GM19351 (cell line): Measurements from ENCODE around the gene LGI1.
A peak's percentile ranks its signal among the peaks of the same experiment; 100 is the strongest.

ENCODE experiments used
- ATAC-seq: cut with Tn5 transposase; IDR thresholded peaks from one replicate; pipeline ENCODE4 v1.9.1; 2021; ENCODE audit warnings: mild to moderate bottlenecking, moderate library complexity; ENCODE audit not compliant: unreplicated experiment

The LGI1 gene

DNA sequence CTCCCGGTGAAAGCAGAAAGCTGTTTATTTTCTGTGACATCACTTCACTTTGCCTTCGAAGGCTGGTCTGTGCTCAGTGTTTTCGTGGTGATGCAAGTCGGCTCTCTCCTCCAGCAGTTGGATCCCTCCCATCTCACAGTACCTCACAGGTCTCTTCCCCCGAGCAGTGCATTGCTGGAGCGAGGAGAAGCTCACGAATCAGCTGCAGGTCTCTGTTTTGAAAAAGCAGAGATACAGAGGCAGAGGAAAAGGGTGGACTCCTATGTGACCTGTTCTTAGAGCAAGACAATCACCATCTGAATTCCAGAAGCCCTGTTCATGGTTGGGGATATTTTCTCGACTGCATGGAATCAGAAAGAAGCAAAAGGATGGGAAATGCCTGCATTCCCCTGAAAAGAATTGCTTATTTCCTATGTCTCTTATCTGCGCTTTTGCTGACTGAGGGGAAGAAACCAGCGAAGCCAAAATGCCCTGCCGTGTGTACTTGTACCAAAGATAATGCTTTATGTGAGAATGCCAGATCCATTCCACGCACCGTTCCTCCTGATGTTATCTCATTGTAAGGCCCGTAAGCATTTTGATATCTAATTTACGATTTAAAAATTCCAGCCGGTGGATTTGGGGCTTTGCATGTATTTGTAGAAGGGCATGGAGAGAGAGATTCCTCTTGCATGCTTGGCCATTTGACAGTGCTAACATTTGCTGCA is at the start of gene LGI1:
Gene LGI1 (plus strand): TSS at position 136 of the 707 bp plus-strand sequence. CDS start 209 bp downstream, at position 345.
- ATAC-seq = no peak

DNA sequence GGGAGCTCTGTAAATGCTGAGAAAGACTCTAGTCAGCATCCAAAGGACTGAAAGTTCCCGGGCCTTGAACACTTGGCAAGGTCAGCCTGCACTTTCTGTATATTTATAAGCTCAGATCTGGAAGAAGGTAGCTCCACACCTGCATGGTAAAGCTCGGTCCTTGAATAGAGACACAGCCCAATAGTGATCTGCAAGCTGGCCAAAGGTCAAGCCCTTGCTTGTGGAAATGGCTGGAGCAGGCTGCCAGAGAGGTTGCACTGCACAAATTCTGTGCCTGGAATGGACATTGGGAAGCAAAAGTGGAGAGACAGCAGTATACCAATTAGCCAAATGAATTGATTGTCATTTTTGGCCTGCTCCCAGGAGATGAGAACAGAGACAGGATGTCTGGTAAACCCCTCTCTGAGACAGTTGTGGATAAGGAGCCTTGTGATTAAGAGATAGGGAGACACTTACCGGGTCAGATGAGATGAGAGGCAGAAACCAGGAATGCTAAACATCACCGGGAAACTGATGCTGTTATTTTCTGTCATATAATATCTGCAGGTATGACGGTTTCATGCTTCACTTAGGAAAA is 47.3 kb upstream of the LGI1 start:
- no peak for ATAC-seq

DNA sequence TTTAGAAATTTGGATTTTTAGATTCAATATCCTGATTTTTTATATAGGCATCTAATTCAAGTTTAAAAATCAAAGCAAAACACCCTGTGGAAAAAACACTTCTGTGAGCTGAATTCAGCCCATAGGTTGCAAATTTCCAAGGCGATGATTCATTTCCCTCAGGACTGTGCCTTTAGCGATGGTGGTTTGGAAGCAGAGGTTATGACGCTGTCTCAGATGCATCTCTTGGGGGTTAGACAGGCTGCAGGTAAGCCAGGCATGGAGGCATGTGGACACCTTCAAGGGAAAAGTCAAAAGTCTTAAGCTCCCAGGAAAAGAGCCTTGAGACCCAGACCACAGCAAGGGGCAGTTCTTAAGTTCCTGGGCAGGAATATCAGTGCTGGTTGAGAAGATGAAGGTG is 45.8 kb upstream of the LGI1 start:
- ATAC-seq = no peak

DNA sequence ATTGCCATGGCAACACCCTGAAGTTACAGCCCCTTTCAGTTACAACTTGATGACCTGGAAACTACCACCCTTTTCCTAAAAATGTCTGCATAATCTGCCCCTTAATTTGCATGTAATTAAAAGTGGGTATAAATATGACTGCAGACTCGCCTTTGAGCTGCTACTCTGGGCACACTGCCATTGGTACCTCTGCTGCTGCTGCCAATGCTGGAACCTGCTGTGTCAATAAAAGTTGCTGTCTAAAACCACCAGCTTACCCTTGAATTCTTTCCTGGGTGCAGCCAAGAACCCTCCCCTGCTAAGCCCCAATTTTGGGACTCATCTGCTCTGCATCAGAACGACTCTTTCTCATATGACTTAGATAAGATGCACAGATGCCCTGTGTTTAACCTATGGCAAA is 45.1 kb upstream of the LGI1 start:
- no peak for ATAC-seq

DNA sequence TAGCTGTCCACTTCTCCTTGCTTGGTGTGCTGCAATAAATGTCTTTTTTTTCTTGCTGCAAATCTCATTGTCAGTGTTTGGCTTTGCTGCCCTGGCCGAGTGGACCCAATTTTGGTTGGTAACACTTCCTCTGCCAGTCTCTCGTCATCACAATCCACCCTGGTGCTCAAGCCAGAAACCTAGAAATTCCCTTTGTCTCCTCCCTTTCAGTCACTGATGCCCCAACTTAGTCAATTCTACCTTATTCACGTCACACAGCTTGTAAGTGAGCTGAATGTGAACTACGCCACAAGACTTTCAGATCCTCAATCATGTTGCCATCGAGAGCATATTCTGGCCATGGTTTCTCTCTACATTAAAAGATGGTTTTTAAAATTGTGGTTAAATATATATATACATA is 42.4 kb upstream of the LGI1 start:
- ATAC-seq = peak; percentile 94

DNA sequence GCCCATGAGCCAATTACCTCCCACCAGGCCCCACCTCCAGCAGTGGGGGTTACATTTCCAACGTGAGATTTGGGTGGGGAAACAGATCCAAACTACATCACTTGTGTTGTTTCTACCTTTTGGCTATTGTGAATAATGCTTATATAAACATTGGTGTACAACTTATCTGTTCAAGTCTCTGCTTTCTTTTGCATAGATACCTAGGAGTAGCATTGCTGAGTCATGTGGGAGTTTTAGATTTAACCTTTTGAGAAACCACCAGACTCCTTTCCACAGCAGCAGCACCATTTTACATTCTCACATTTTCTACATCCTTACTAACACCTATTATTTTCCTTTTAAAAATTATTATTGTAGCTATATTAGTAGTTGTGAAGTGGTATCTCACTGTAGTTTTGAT is 41.0 kb upstream of the LGI1 start:
- no peak for ATAC-seq

DNA sequence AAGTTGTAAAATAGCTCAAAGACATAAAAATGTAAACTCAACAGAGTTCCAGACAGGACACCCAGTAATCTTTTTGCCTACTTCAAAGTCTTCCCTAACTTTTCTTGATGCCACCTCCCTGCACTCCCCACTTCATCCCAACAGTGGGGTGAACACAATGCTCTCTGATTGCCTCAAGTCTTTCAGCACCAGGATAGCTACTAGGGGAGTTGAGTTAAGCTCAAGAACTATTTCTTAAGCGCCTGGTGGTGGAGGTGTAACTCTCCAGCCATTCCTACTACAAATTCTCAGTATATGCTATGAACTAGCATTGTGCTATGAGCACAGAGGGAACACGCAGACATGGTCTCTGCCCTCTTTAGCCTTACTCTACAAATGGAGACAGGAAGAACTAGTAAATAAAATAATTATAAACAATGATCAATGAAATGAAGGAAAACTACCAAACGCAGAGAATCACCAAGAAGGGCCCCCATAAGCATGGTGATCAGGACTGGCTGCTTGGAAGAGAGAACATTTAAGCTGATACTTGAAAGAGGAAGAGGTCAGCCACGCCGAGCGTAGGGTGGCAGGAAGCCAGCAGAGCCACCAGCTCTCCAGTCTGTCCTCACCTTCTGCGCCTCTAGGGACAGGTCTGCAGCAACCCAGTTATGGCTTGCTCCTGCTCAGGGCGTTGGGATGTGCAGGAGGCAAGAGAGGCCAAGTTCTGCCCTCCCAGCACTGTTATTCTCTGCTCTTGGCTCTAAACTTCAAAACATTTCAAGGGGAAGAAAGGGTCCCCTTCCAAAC is 38.6 kb upstream of the LGI1 start:
- ATAC-seq = peak; percentile 48

DNA sequence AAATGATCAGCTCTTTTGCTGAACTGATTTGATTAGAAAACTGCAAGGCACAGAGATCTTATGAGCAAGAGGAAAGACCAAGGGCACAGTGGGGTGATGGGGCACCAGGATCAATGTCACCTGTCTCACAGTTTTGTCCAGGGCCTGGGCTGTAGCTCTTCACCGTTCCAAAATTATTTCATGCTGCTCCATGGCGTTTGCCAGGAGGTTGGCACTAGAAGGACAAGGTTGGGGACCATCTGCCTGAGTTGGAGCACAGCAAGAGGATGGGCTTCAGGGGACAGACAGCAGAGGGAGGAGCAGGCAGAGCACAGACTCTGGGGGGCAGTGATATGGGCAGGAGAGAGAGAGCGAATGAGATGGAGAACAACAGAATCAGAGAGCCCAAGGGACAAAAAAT is 37.8 kb upstream of the LGI1 start:
- ATAC-seq = no peak

DNA sequence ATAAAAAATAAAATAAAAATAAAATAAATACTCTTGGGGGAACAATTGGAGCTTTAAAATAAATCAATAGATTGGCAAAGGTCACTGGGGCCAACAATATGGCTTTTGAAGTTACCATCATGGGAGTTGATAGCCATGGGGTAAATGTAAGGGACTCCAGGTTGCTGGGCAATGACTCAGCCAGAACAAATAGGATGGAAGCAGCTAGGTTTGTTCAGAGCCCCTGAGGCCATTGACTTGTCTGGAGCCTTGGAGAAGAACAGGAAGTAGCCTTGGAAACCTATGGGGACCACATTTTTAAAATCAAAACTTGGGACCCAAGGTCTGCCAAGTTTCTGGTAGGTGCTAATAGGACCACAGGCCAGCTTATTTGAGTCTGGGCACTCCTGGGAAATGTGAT is 35.2 kb upstream of the LGI1 start:
- ATAC-seq = no peak

DNA sequence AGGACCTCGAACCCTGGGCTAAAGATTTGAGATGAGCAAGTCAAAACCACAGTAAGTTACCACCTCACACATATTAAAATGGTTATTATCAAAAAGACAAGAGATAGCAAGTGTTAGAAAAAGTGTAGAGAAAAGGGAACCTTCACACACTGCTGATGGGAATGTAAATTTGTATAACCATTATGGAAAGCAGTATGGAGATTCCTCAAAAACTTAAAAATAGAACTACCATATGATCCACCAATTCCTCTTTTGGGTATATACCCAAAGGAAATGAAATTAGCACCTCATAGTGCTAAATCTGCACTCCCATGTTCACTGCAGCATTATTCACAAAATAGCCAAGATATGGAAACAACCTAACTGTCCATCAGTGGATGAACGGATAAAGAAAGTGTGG is 34.6 kb upstream of the LGI1 start:
- no peak for ATAC-seq

DNA sequence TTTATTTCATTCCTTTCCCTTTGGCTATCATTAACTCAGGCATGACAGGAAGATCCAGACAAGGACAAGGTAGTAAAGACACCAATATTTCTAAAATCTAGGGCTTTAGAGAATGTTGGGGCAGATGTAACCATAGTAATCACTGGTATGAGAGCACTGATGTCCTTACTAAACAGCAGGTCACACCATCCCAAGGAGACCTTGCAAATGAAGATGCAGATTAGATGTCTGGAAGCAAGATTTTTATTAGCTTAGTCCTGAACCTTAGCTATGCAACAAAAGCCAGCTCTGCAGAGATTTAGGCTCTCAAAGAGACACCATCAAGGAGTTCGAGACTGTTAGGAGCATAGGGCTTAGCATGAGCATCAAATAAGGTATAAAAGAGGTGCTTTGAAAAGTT is 31.7 kb upstream of the LGI1 start:
- no peak for ATAC-seq

DNA sequence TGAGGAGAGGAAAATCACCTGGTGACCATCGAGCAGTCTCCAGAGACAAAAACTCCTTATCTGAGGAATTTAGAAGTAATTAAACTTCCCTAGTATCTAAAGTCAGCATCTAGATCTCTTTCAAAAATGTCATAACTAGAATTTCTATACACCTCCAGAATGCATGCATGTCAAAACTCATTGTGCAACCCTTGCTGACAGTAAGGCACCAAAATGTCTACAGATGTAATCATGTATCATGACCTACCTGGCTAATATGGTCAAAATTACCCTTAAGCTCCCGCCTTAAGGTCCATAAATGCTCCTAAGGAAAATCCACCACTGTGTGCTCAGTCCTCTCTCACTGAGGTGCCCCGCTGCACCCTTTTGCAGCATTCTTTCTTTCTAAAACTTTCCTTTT is 16.4 kb upstream of the LGI1 start:
- no peak for ATAC-seq

DNA sequence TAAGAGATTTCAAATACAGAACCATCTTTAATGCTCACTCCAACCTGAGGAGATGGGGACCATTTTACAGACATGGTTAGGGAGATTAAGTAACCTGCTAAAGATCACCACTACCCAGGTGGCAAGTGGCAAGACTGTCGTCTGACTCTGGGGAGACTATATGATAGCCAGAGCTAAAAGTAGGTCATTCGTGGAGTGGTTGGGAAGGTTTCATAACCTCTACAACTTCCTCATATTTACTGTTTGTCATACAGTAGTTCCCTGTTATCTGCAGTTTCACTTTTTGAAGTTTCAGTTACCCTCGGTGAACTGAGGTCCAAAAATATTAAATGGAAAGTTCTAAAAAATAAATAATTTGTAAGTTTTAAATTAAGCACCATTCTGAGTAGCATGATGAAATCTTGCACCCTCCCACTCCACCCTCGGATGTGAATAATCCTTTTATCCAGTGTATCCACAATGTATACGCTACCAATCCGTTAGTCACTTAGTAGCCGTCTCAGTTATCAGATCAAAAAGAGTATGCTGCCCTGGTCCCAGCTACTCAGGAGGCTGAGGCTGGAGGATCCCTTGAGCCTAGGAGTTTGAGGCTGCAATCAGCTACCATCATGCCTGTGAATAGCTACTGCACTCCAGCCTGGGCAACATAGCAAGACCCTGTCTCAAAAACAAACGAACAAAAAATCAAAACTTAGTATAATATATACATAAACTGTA is 14.9 kb upstream of the LGI1 start:
- peak; percentile 87 for ATAC-seq

DNA sequence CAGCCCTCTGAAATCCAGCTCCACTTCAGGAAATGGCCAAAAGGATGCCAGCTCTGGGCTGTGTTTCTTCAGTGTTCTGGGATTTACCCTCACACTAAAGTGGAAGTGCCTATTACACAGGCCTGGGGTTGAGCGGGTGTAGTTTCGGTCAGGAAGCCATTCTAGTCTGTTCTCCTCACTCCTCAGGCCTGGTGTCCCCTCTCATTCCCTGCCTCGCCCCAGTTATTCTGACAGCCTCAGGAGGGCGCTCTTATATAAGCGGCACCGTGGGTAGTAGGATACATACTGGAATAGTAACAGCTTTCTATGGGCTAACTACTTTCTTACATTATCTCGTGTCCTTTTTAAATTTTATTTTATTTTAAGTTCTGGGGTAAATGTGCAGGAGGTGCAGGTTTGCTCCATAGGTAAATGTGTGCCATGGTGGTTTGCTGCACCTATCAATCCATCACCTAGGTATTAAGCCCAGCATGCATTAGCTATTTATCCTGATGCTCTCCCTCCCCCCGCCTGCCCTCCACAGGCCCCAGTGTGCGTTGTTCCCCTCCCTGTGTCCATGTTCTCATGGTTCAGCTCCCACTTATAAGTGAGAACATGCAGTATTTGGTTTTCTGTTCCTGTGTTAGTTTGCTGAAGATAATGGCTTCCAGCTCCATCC is 12.2 kb upstream of the LGI1 start:
- ATAC-seq = no peak

DNA sequence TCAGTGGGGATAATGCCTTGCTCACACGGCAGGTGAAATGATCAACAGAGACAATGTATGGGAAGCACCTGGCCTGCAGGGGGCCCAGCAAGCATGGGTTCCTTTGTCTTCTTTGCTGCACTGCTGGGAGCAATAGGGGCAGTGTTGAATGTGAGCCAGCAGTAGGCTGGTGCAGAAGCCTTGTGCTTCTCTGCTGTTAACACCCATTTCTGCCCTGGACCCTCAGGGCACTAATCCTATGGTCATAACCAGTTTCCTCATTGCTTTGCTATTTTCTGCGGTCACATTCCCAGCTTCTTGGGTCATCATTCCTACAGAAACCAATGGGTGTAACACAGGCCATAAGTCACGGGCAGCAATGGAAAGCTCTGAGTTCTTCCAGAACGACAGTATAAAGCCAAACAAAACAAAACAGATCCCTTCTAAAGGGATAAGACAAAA is 10.9 kb upstream of the LGI1 start:
- peak; percentile 50 for ATAC-seq

DNA sequence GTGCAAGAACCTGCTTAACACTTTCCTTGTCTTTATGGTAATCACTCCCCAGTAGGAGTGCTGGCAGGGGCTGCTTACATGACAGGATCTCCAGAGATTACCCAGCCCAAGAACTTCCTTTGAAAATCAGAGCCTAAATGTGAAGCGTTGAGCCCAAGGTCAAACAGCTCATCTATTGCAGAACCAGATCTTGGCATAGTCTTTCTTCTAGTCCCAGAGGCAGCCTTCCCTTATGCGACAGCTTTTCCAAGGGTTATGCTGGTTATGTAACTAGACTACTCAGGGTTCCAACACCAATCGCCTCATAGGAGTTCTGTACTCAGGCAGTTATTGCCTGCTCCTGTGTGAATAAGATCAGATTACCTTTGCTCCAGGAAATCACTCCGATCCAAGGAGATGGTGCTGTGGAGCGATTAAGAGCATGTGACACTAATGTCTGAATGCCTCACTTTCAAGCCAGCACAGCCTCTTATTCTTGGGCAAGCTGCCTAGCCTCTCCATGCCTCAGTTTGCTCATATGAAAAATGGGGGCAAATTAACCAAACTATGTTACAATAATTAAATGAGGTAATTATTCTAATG is 8.4 kb upstream of the LGI1 start:
- ATAC-seq = no peak

DNA sequence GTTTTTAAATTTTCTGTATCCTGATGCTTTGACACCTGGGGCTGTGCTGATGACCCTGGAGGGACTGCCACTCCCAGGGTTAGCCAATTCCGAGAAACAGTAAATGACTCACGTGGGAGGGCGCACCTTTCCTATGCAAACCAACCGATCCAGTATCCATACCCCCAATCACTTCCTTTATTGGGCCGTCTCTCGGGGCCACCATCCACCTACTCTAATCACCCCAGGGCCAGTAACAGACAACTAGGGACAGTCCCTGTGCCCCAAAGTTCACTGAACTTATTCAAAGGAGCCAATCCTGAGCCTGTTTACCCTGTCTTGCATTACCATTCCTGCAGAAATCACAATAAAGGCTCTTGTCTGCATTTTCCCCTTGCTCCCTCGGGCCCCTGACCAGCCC is 6.6 kb upstream of the LGI1 start:
- ATAC-seq = no peak

DNA sequence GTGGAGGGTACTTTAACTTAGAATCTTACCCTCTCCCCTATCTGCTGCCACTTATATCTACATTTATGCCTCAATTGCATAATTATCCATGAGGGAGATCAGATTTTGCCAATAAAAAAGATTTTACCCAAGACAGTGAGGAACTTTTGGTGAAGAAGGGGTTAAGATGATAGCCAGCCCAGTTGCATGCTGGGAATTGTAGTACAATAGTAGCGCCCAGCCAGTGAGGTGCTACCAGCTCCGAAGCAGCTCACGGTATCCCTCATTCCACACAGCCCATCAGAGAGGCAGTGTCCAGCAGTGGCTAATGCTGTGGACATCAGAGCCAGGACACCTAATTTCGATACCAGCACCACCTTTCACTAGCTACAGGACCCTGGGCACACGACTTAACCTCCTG is 5.9 kb upstream of the LGI1 start:
- no peak for ATAC-seq

DNA sequence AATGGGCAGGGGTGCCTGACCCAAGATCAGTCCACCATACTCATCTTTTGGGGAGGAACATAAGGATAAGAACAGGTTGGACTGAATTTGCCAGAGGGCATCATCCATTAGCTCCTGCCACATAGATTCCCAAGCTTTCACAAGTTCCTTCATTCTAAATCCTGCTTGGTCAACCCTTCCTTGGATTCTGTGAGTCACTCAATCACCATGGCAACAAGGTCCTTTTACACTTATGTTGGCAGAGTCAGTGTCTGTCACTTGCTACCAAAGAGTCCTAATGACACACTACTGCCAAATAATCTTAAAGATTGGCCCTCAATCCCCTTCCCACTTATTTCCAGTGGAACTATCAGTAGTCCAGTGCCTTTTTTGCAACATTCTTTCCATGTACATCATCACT is 5.0 kb upstream of the LGI1 start:
- no peak for ATAC-seq

DNA sequence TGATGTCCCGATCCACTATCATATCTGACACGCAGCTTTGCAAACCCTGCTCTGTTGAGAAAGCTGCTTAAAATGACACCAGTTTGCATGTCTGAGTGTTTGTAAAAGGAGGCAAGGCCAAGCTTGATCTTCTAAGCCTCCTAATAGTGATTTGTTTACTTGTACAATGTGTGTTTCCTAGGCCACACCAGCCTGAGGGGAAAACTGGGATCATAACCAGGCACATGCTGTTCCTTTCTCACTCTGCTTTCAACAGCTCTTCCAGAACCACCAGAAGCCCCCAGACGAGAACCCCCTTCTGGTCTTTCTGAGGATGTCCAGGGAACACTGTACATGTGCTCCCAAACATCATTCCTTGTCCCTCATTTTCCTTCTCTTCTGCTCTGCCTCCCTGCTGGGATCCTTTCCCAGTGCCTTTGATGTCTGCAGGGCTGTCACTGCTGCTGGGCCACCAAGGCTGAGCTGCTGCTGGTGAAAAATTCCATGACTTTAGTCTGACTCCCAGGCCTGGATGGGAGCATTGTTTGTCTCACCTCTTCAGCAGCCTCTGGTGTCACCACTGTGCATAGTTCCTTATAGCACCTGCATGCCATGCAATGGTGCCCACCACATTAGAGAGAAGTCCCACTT is 4.0 kb upstream of the LGI1 start:
- ATAC-seq = no peak
